SU-DHL-6 (cell line): Measurements from ENCODE around the gene CNOT6L.

Source experiments
- H2AFZ ChIP-seq: fragments of 200-600 bp; sonication (generic); 2 replicates; pipeline ENCODE4 v1.6.1; 2014; ENCODE audit warnings: low read depth, mild to moderate bottlenecking, moderate library complexity, mixed read lengths, antibody characterized with exemption, low read length; ENCODE audit not compliant: severe bottlenecking
- H3F3A ChIP-seq: fragments of 200-600 bp; shearing (Covaris generic); 2 replicates; pipeline ENCODE4 v1.6.0; 2016; ENCODE audit warnings: antibody characterized with exemption, mild to moderate bottlenecking; ENCODE audit not compliant: insufficient read depth
- H3K27ac ChIP-seq: fragments of 200-600 bp; sonication (generic); 2 replicates; pipeline ENCODE4 v1.5.1; 2016; ENCODE audit warnings: low read depth, mild to moderate bottlenecking, low read length, moderate library complexity, mixed read lengths
- H3K27me3 ChIP-seq: fragments of 200-600 bp; sonication (generic), shearing (Covaris generic); 2 replicates; pipeline ENCODE4 v1.6.0; 2014; ENCODE audit warnings: mild to moderate bottlenecking, low read length
- H3K36me3 ChIP-seq: fragments of 200-600 bp; sonication (generic); 2 replicates; pipeline ENCODE4 v1.6.1; 2014; ENCODE audit warnings: mild to moderate bottlenecking, low read length, mixed read lengths
- H3K4me2 ChIP-seq: fragments of 300-600, 200-600 bp; shearing (Covaris generic), sonication (generic); 2 replicates; pipeline ENCODE4 v1.6.0; 2014; ENCODE audit warnings: low read length, low read depth, mild to moderate bottlenecking; ENCODE audit not compliant: poor library complexity, severe bottlenecking
- H3K4me3 ChIP-seq: fragments of 200-600 bp; sonication (generic); 2 replicates; pipeline ENCODE4 v1.5.1; 2014; ENCODE audit warnings: antibody characterized with exemption, low read length, mild to moderate bottlenecking, mixed read lengths; ENCODE audit not compliant: insufficient read depth, poor library complexity, severe bottlenecking
- H3K79me2 ChIP-seq: fragments of 200-600 bp; sonication (generic); 2 replicates; pipeline ENCODE4 v1.6.1; 2014; ENCODE audit warnings: mild to moderate bottlenecking, low read length, moderate library complexity; ENCODE audit not compliant: insufficient read depth
- H3K9ac ChIP-seq: fragments of 200-600 bp; sonication (generic); 2 replicates; pipeline ENCODE4 v1.7.0; 2014; ENCODE audit warnings: mild to moderate bottlenecking, low read length
- H3K9me2 ChIP-seq: fragments of 200-600 bp; sonication (generic); replicated peaks from 2 replicates; pipeline ENCODE4 v1.6.1; 2014; ENCODE audit warnings: low read length; ENCODE audit not compliant: insufficient read depth
- H3K9me3 ChIP-seq: fragments of 200-600 bp; sonication (generic); 2 replicates; pipeline ENCODE4 v1.6.1; 2014; ENCODE audit warnings: low read length, mixed read lengths; ENCODE audit not compliant: insufficient read depth
- H4K20me1 ChIP-seq: fragments of 200-600 bp; sonication (generic); 2 replicates; pipeline ENCODE4 v1.6.1; 2014; ENCODE audit warnings: low read depth, mild to moderate bottlenecking, antibody characterized with exemption, low read length, moderate library complexity, mixed read lengths
- CTCF ChIP-seq: fragments of 200-600 bp; sonication (generic); IDR thresholded peaks from one replicate; pipeline ENCODE4 v1.5.1; 2017; ENCODE audit warnings: antibody characterized with exemption, mild to moderate bottlenecking, low read length, moderate library complexity; ENCODE audit not compliant: insufficient read depth, poor library complexity, severe bottlenecking
- EZH2phosphoT487 ChIP-seq: fragments of 200-600 bp; sonication (generic), shearing (Covaris generic); conservative IDR thresholded peaks from 2 replicates; pipeline ENCODE4 v1.6.1; 2018; ENCODE audit warnings: mild to moderate bottlenecking, antibody characterized with exemption, low read length, moderate library complexity, mixed read lengths

Gene CNOT6L

GRCh38 chr4:77740480-77740879, 78.7 kb downstream of the CNOT6L start:
- Histone ChIP-seq H2AFZ (no peak overlapping the region), H3K4me3 (no peak overlapping the region), H3K9me3 (no peaks in the 10 kb centered on the region), H4K20me1 (no peaks in the 10 kb centered on the region), H3K36me3 (no peaks in the 10 kb centered on the region), H3K79me2 (no peaks in the 10 kb centered on the region), H3K4me2 (no peak overlapping the region), H3K27ac (no peak overlapping the region), H3K27me3 (no peaks in the 10 kb centered on the region), H3K9me2 (no peaks in the 10 kb centered on the region), H3K9ac (no peak overlapping the region), H3F3A (no peaks in the 10 kb centered on the region)
- no peak for TF ChIP-seq CTCF

GRCh38 chr4:77734928-77735327, 84.2 kb downstream of the CNOT6L start:
- H3K79me2 ChIP-seq, result no peaks in the 10 kb centered on the region
- H3K4me2 ChIP-seq, result no peak overlapping the region
- H3K27me3 ChIP-seq, result no peaks in the 10 kb centered on the region
- H3K9me3 ChIP-seq, result no peaks in the 10 kb centered on the region
- H3K9ac ChIP-seq, result no peak overlapping the region
- H4K20me1 ChIP-seq, result no peaks in the 10 kb centered on the region
- 0 out of 2 replicates have a peak, but pooled peaks cover 2% of the 10 kb centered on the region for H3K36me3 ChIP-seq
- H3F3A ChIP-seq, result no peaks in the 10 kb centered on the region
- no peaks in the 10 kb centered on the region for H3K9me2 ChIP-seq
- H3K27ac ChIP-seq, result no peak overlapping the region
- H3K4me3 ChIP-seq, result no peak overlapping the region
- H2AFZ ChIP-seq, result no peak overlapping the region
- TF ChIP-seq CTCF, result no peak
- no peak for TF ChIP-seq EZH2phosphoT487

GRCh38 chr4:77731656-77732055, 87.5 kb downstream of the CNOT6L start:
- Histone ChIP-seq H3K79me2 (no peaks in the 10 kb centered on the region), H3F3A (no peaks in the 10 kb centered on the region), H3K9ac (no peak overlapping the region), H3K9me3 (no peaks in the 10 kb centered on the region), H3K27ac (no peak overlapping the region), H3K36me3 (0 out of 2 replicates have a peak, but pooled peaks cover 2% of the 10 kb centered on the region), H3K9me2 (no peaks in the 10 kb centered on the region), H3K4me2 (no peak overlapping the region), H2AFZ (no peak overlapping the region), H3K27me3 (no peaks in the 10 kb centered on the region), H4K20me1 (no peaks in the 10 kb centered on the region), H3K4me3 (no peak overlapping the region)
- TF ChIP-seq EZH2phosphoT487, result no peak
- no peak for TF ChIP-seq CTCF

GRCh38 chr4:77728420-77728819, 90.7 kb downstream of the CNOT6L start:
- H4K20me1 ChIP-seq, result no peaks in the 10 kb centered on the region
- no peaks in the 10 kb centered on the region for H3K9me2 ChIP-seq
- H2AFZ ChIP-seq, result no peak overlapping the region
- H3K9me3 ChIP-seq, result no peaks in the 10 kb centered on the region
- no peak for TF ChIP-seq EZH2phosphoT487
- no peaks in the 10 kb centered on the region for H3K27me3 ChIP-seq
- H3K4me2 ChIP-seq, result no peak overlapping the region
- no peak overlapping the region for H3K9ac ChIP-seq
- H3K79me2 ChIP-seq, result no peaks in the 10 kb centered on the region
- H3F3A ChIP-seq, result no peaks in the 10 kb centered on the region
- H3K36me3 ChIP-seq, result 0 out of 2 replicates have a peak, but pooled peaks cover 2% of the 10 kb centered on the region
- H3K27ac ChIP-seq, result no peak overlapping the region
- H3K4me3 ChIP-seq, result no peak overlapping the region
